ENCODE measurements around the gene HSPA2.
A peak's percentile ranks its signal among the peaks of the same experiment; 100 is the strongest.

HSPA2 gene

DNA sequence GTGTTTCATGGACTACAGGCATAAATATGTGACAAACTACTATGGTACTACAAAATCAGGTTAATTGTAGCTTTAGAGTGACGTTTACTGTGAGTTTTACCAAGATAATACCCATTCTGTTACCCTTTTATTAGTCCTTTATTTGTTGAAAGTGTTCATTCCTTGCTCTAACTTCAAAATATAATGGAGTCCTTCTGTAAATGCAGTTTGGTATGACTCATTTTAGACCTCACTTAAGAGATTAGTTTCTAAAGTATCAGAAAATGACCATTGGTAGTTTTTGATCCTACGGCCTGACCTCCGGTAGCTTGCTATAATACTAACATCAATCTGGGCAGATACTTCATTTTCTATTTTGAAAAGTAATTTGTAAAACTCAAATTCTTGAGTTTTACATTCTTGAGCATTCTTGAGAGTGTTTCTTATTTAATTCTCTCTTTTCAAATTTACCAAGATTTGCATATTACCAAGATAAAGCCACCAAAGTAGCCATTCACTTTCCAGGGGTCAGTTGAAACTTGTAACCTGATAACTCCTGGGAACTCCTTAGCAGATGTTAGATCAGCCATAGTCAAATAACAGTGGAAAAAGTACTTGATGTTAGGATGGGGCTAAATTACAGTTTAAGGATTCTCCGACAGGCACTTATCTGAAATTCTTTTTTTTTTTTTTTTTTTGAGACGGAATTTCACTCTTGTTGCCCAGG is 4.2 kb downstream of the HSPA2 start:
- H3K4me1 ChIP-seq, result peaks cover under 1% of the 10 kb centered on the region
- TF ChIP-seq, protein P1, sequence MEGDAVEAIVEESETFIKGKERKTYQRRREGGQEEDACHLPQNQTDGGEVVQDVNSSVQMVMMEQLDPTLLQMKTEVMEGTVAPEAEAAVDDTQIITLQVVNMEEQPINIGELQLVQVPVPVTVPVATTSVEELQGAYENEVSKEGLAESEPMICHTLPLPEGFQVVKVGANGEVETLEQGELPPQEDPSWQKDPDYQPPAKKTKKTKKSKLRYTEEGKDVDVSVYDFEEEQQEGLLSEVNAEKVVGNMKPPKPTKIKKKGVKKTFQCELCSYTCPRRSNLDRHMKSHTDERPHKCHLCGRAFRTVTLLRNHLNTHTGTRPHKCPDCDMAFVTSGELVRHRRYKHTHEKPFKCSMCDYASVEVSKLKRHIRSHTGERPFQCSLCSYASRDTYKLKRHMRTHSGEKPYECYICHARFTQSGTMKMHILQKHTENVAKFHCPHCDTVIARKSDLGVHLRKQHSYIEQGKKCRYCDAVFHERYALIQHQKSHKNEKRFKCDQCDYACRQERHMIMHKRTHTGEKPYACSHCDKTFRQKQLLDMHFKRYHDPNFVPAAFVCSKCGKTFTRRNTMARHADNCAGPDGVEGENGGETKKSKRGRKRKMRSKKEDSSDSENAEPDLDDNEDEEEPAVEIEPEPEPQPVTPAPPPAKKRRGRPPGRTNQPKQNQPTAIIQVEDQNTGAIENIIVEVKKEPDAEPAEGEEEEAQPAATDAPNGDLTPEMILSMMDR (IDR thresholded peaks at IDR 0.05), result no peak
- no peaks in the 10 kb centered on the region for H3K79me2 ChIP-seq
- no peaks in the 10 kb centered on the region for H3K36me3 ChIP-seq (ENCODE audit: control insufficient read depth, insufficient read depth, low read length)
- peak overlapping the region; percentile 32 for H3K4me3 ChIP-seq (ENCODE audit: low read depth, low read length)
- no peaks in the 10 kb centered on the region for H3K27me3 ChIP-seq (ENCODE audit: control insufficient read depth, insufficient read depth, low read length)
- peak overlapping the region; percentile 1 for H3K4me2 ChIP-seq (ENCODE audit: low read length)
- no peak overlapping the region for H3K9ac ChIP-seq
- H2AFZ ChIP-seq, result no peak overlapping the region
- no peak overlapping the region for H3K27ac ChIP-seq
- H3K9me3 ChIP-seq (ENCODE audit: control insufficient read depth, low read length), result no peaks in the 10 kb centered on the region

DNA sequence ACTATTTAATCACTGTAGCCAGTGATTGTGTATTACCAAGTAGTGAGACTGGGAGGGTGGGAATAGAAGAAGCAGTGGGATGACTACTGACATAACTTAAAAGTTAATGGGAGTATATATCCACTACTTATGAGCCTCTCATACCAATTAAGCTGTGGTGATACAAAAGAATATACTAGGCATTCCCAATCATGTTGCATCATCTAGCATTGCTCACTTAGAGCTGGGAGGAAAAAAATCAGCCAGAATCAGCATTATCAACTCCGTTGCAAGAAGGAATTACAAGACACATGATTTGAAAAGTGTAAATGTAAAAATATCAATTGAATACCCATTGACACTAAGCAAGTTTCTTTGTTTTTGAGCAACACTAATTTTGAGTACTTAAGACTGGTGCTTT is 8.5 kb downstream of the HSPA2 start:
- no peak overlapping the region for H3K4me2 ChIP-seq (ENCODE audit: low read length)
- H3K9me3 ChIP-seq (ENCODE audit: control insufficient read depth, low read length), result no peaks in the 10 kb centered on the region
- no peaks in the 10 kb centered on the region for H3K27me3 ChIP-seq (ENCODE audit: control insufficient read depth, insufficient read depth, low read length)
- no peak overlapping the region for H2AFZ ChIP-seq
- TF ChIP-seq, protein P1 (IDR thresholded peaks at IDR 0.05), result no peak
- H3K36me3 ChIP-seq (ENCODE audit: control insufficient read depth, insufficient read depth, low read length), result no peaks in the 10 kb centered on the region
- no peak overlapping the region for H3K9ac ChIP-seq
- no peak overlapping the region for H3K27ac ChIP-seq
- no peak overlapping the region for H3K4me3 ChIP-seq (ENCODE audit: low read depth, low read length)
- no peaks in the 10 kb centered on the region for H3K79me2 ChIP-seq
- peaks cover 3% of the 10 kb centered on the region for H3K4me1 ChIP-seq

DNA sequence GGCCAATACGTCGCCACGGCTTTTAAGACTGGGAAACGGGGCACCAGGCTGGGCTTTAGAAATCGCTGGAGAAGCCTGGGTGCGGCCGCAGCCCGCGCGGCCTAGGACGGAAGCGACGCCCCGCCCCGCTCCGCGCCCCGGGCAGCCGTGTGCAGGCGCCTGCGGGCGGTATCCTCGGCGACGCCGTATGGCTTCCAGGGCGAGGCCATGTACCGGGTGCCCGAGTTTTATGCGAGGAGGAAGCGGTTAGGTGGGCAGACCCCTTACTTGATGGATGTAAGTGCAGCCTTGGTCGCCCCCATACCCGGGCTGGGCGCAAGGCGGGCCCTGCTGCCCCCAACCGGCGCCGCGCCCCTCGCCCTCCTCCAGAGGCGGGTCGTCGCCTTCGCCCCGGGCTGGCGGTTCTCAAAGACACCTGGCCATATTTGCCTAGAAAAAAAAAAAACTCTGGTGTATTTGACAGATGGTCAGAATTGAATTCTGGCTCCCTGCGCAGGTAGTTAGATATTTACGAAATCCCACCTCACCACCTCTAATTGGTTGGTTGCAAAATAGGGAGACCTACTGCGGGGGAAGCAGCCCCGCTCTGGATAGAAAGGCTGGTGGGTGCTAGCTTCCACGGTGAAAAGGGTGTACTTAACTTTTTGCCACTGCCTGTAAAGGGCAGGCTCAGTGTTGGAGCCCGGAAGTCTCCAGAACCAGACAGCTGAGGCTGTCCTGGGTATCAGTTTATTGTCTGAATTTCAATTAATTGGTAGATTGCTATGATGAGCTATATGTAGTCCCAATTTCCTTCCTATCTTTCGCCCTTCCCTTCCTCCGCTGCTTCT is 9.5 kb downstream of the HSPA2 start, which contains the start of gene PPP1R36:
TSS of gene PPP1R36 (plus strand) at position 171 of the 830 bp plus-strand sequence. CDS start at position 208, 37 bp downstream.
- Histone ChIP-seq H3K4me2 (ENCODE audit: low read length) (no peak within 1 kb of the TSS), H3K27me3 (ENCODE audit: control insufficient read depth, insufficient read depth, low read length) (no peaks in the 10 kb centered on the region), H3K9ac (no peak within 1 kb of the TSS), H3K4me3 (ENCODE audit: low read depth, low read length) (no peak within 1 kb of the TSS), H3K9me3 (ENCODE audit: control insufficient read depth, low read length) (no peaks in the 10 kb centered on the region), H3K36me3 (ENCODE audit: control insufficient read depth, insufficient read depth, low read length) (no peaks in the 10 kb centered on the region), H2AFZ (peak within 1 kb of the TSS; percentile 89), H3K27ac (no peak within 1 kb of the TSS), H3K79me2 (no peaks in the 10 kb centered on the region), H3K4me1 (peaks cover 3% of the 10 kb centered on the region)
- TF ChIP-seq, protein P1 (IDR thresholded peaks at IDR 0.05), result no peak

DNA sequence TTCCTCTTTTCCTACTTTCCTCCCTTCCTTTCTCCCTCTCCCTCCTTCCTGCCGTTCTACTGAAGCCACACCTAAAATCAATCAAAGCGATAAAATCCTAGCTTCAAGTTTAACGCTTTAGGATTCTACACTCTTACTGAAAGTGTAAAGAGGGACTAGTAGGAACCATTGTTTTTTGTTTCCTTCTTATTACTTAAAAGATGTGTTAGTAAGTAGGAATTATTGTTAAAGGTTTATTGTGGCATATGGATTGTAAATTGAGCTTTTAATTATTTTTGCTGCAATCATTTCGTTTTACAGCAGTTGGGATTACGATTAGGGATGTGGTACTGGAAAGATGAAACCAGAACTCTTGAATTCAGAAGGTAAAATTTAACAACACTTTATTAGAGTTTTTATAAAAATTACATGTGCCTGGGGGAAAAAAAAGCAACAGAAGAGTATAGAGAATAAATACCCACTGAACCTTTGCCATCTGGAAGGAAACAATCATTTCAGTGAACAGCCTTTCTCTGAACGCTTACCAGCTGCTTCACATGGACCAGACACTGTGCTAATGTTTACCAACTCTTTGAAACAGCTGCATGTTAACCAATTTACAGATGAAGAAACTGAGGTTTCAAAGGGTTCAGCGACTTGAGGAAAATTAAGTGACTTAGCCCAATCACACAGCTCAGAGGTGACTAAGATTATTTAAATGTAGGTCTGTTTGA is 10.2 kb downstream of the HSPA2 start:
- Histone ChIP-seq H3K27me3 (ENCODE audit: control insufficient read depth, insufficient read depth, low read length) (no peaks in the 10 kb centered on the region), H3K27ac (no peak overlapping the region), H3K4me2 (ENCODE audit: low read length) (no peak overlapping the region), H2AFZ (peak overlapping the region; percentile 89), H3K9ac (no peak overlapping the region), H3K9me3 (ENCODE audit: control insufficient read depth, low read length) (no peaks in the 10 kb centered on the region), H3K36me3 (ENCODE audit: control insufficient read depth, insufficient read depth, low read length) (no peaks in the 10 kb centered on the region), H3K4me1 (peaks cover 3% of the 10 kb centered on the region), H3K79me2 (no peaks in the 10 kb centered on the region), H3K4me3 (ENCODE audit: low read depth, low read length) (no peak overlapping the region)
- TF ChIP-seq, protein P1 (IDR thresholded peaks at IDR 0.05), result no peak

All from parathyroid adenoma (tissue), 2 donors.